GM12878 (cell line): Measurements from ENCODE around the gene BLOC1S6. TPM values are rescaled to one million over a fixed set of nuclear protein-coding genes. Genes with fewer than 3 reads are reported as not detected.

ENCODE experiments used
- ATAC-seq: fragments of 200-7000 bp; cut with Tn5 transposase; 3 replicates; pipeline ENCODE4 v1.9.1; 2020; ENCODE audit warnings: mild to moderate bottlenecking, moderate library complexity
- BruUV-seq: library from RNA; stranded (reverse); fragments of 400-500 nt; replicated peaks from 2 replicates; lab custom pipeline; 2021; lab: Mats Ljungman, UMichigan
- CTCF ChIA-PET: fragments of 300-600 bp; sonication (Branson Sonifier 250); formaldehyde crosslinking; extraction: SDS; loops from one replicate; lab custom pipeline; 2021; ENCODE audit warnings: inconsistent platforms; lab: Yijun Ruan, JAX
- POLR2A ChIA-PET: fragments of 350-600 bp; formaldehyde crosslinking; extraction: SDS; loops from one replicate; lab custom pipeline; 2021; ENCODE audit warnings: inconsistent platforms; lab: Charles Lee
- RAD21 ChIA-PET: fragments of 300-600 bp; sonication (Branson Sonifier 250); formaldehyde crosslinking; loops from one replicate; lab custom pipeline; 2023; ENCODE audit warnings: antibody characterized with exemption; ENCODE audit not compliant: unreplicated experiment; lab: Charles Lee
- SMC1A ChIA-PET: fragments of 300-600 bp; sonication (Branson Sonifier 250); formaldehyde crosslinking; loops from one replicate; lab custom pipeline; 2023; ENCODE audit not compliant: unreplicated experiment, uncharacterized antibody; lab: Charles Lee
- DNase-seq: peaks from one replicate; pipeline ENCODE4 v3.0.0-alpha.2; 2011; ENCODE audit warnings: low read depth, low spot score
- FAIRE-seq: peaks from 3 replicates; lab custom pipeline; 2011; peaks lifted over from hg19 to GRCh38; lab: Jason Lieb, UNC
- H2AFZ ChIP-seq: 2 replicates; pipeline ENCODE4 v1.6.0; 2011; ENCODE audit warnings: low read depth, low read length, control low read depth; ENCODE audit not compliant: control insufficient read depth
- H3K27ac ChIP-seq: 2 replicates; pipeline ENCODE4 v1.5.1; 2011; ENCODE audit warnings: control low read depth; ENCODE audit not compliant: control insufficient read depth, insufficient read depth
- H3K27me3 ChIP-seq, 2 experiments: replicated peaks in 1 of 2; 2 replicates each; pipeline versions ENCODE4 v1.6.0 to v1.6.1; 2011; ENCODE audit warnings: low read length in 1 of 2; ENCODE audit not compliant: control insufficient read depth in 2 of 2, insufficient read depth in 2 of 2
- H3K36me3 ChIP-seq, 2 experiments: 2 replicates each; pipeline ENCODE4 v1.5.1; 2011; ENCODE audit warnings: low read length in 1 of 2; ENCODE audit not compliant: control insufficient read depth in 2 of 2, insufficient read depth in 2 of 2
- H3K4me1 ChIP-seq: 2 replicates; pipeline ENCODE4 v1.6.1; 2011; ENCODE audit warnings: mild to moderate bottlenecking, low read length, moderate library complexity, mixed read lengths; ENCODE audit not compliant: control insufficient read depth, insufficient read depth
- H3K4me2 ChIP-seq: 2 replicates; pipeline ENCODE4 v1.6.0; 2011; ENCODE audit warnings: control low read depth; ENCODE audit not compliant: control insufficient read depth, insufficient read depth
- H3K4me3 ChIP-seq: fragments of 200-600 bp; sonication (generic); 2 replicates; pipeline ENCODE4 v1.5.1; 2016
- H3K79me2 ChIP-seq: 2 replicates; pipeline ENCODE4 v1.6.0; 2011; ENCODE audit warnings: low read length; ENCODE audit not compliant: control insufficient read depth, insufficient read depth
- H3K9ac ChIP-seq: 2 replicates; pipeline ENCODE4 v1.8.0; 2011; ENCODE audit warnings: low read length, control low read depth, mixed read lengths; ENCODE audit not compliant: control insufficient read depth, insufficient read depth
- H3K9me3 ChIP-seq: replicated peaks from 3 replicates; pipeline ENCODE4 v1.5.1; 2011; ENCODE audit warnings: mild to moderate bottlenecking, low read length; ENCODE audit not compliant: control insufficient read depth, insufficient read depth
- H4K20me1 ChIP-seq: 2 replicates; pipeline ENCODE4 v1.6.0; 2011; ENCODE audit not compliant: control insufficient read depth, insufficient read depth
- ASH2L ChIP-seq: fragments of 300-600, 200-600 bp; sonication (generic); IDR thresholded peaks from 2 replicates; pipeline ENCODE4 v1.6.1; 2017; ENCODE audit warnings: low read depth, mild to moderate bottlenecking, borderline replicate concordance
- ATF7 ChIP-seq: fragments of 450-650 bp; IDR thresholded peaks from 2 replicates; pipeline ENCODE4 v1.6.1; 2016; ENCODE audit warnings: low read depth, mild to moderate bottlenecking
- BRCA1 ChIP-seq: IDR thresholded peaks from 2 replicates; pipeline ENCODE4 v1.6.1; 2011; ENCODE audit warnings: low read depth, low read length, improper control_type of control experiment
- CBFB ChIP-seq: IDR thresholded peaks from 2 replicates; pipeline ENCODE4 v1.6.1; 2016; ENCODE audit warnings: antibody characterized with exemption, low read depth
- CHD2 ChIP-seq: IDR thresholded peaks from 2 replicates; pipeline ENCODE4 v1.6.1; 2011; ENCODE audit warnings: low read depth, low read length, improper control_type of control experiment, borderline replicate concordance
- DPF2 ChIP-seq: fragments of 450-650 bp; IDR thresholded peaks from 2 replicates; pipeline ENCODE4 v1.6.1; 2017; ENCODE audit warnings: mild to moderate bottlenecking
- MEF2B ChIP-seq: fragments of 450-650 bp; IDR thresholded peaks from 2 replicates; pipeline ENCODE4 v1.6.1; 2018; ENCODE audit warnings: mild to moderate bottlenecking, moderate library complexity; ENCODE audit not compliant: partially characterized antibody, poor library complexity, severe bottlenecking
- MTA3 ChIP-seq: IDR thresholded peaks from 2 replicates; pipeline ENCODE4 v1.6.1; 2012; ENCODE audit warnings: low read length, inconsistent platforms, borderline replicate concordance
- NFXL1 ChIP-seq: fragments of 450-650 bp; IDR thresholded peaks from 2 replicates; pipeline ENCODE4 v1.6.1; 2017; ENCODE audit warnings: antibody characterized with exemption, mild to moderate bottlenecking, borderline replicate concordance
- SIN3A ChIP-seq: IDR thresholded peaks from 2 replicates; pipeline ENCODE4 v1.6.1; 2012; ENCODE audit warnings: low read depth, low read length, improper control_type of control experiment
- SUPT20H ChIP-seq: IDR thresholded peaks from 2 replicates; pipeline ENCODE4 v1.6.1; 2011; ENCODE audit warnings: low read depth, mild to moderate bottlenecking, low read length, moderate library complexity, borderline replicate concordance; ENCODE audit not compliant: control insufficient read depth
- ZNF207 ChIP-seq: fragments of 450-650 bp; IDR thresholded peaks from 2 replicates; pipeline ENCODE4 v1.6.1; 2014; ENCODE audit warnings: antibody characterized with exemption, mild to moderate bottlenecking, borderline replicate concordance
- ZNF217 ChIP-seq: fragments of 450-650 bp; IDR thresholded peaks from 2 replicates; pipeline ENCODE4 v1.6.1; 2017; ENCODE audit warnings: antibody characterized with exemption, mild to moderate bottlenecking
- WGBS: methylation state at CpG from one replicate; pipeline ENCODE4 v1.1.6; 2016; ENCODE audit warnings: low lambda C conversion rate; ENCODE audit not compliant: insufficient replicate concordance, insufficient coverage; ENCODE audit errors: missing lambda C conversion rate; 5-methylcytosine and 5-hydroxymethylcytosine counted together
- in situ Hi-C: fragments of 300-500 bp; cut with MboI; formaldehyde crosslinking; loops from 9 replicates; pipeline ENCODE4 v1.14.3; 2018; ENCODE audit warnings: mixed read lengths
- intact Hi-C: fragments of 100-400 bp; cut with micrococcal nuclease; formaldehyde crosslinking; loops from one replicate; pipeline ENCODE4 v1.14.2; 2022; ENCODE audit not compliant: unreplicated experiment
- polyA plus RNA-seq, 11 experiments: library from polyadenylated mRNA; depleted of rRNA in 4 of 11; unstranded in 6 of 11; stranded (reverse) in 5 of 11; fragments of >200 nt; fragmentation: Nextera tagmentation in 4 of 11; fragmentation: Illumina TruSeq in 1 of 11; extraction: Ambion mirVana in 4 of 11; extraction: Trizol in 1 of 11; gene quantifications; 1 replicate in 1 of 11; 2 replicates in 10 of 11; pipeline versions ENCODE4 v1.2.1 to v1.2.3, GENCODE V29; 2011 to 2016; ENCODE audit warnings: inconsistent platforms in 2 of 11, missing spikeins in 2 of 11, low read depth in 1 of 11
- total RNA-seq, 4 experiments: library from RNA; depleted of rRNA in 3 of 4; stranded (reverse); fragments of >200 nt in 3 of 4; fragmentation: Illumina TruSeq in 1 of 4; extraction: Trizol in 1 of 4; gene quantifications; 2 replicates each; pipeline versions ENCODE4 v1.2.1 to v1.2.3, GENCODE V29; 2013 to 2021
- TF ChIP-seq, protein P1 (sequence below): fragments of 150-350 bp; IDR thresholded peaks from 2 replicates; pipeline ENCODE4 v1.6.1; 2016; ENCODE audit warnings: low read depth, low read length
- TF ChIP-seq, protein P2 (sequence below): IDR thresholded peaks from 2 replicates; pipeline ENCODE4 v1.6.1; 2011; ENCODE audit warnings: low read depth, low read length, improper control_type of control experiment, borderline replicate concordance
- TF ChIP-seq, protein P3 (sequence below): IDR thresholded peaks from 2 replicates; pipeline ENCODE4 v1.6.1; 2011; ENCODE audit warnings: borderline replicate concordance, low read depth, mild to moderate bottlenecking, moderate library complexity, low read length; ENCODE audit not compliant: insufficient read depth, poor library complexity, severe bottlenecking
- TF ChIP-seq, protein P4 (sequence below): fragments of 450-650 bp; IDR thresholded peaks from 2 replicates; pipeline ENCODE4 v1.6.1; 2017; ENCODE audit warnings: borderline replicate concordance

Gene BLOC1S6
- total and polyA plus RNA-seq, 10 of the 15 experiments (the other 5 are each of a cell fraction or from before 2014, with no cell fraction given) = 13.5 to 48.8 (median 32.7) TPM

DNA sequence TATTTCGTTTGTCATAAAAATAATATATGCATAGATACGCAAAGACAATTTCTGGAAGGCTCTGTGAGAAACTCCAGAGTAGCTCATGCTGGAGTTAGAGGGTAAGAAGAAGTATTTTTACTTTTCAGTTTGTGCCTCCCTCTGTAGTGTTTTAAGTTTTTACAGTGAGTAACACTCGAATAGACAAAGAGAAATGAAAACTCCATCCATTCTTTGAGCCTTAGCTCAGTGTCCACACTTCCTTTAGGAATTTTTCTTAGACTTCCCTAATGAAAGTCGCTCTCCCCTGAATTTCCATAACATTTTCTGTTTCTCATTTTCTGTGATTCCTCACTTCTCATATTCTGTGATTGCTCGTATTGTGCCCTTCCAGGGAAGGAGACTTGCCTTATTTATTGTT, 2.1 kb downstream of the BLOC1S6 start:
- no peak overlapping the region for H2AFZ ChIP-seq
- BruUV-seq = no TSS peak
- peaks cover 1 to 12% of the 10 kb centered on the region in 2 experiments; a peak in 2 of 4 replicates for H3K36me3 ChIP-seq
- ChIA-PET SMC1A (interaction anchor here (1.0 to 4.9 kb wide), 7 partner anchors 14 to 387 kb away, joined by 4 to 35 read pairs (median 7); no protein-coding TSS in a partner anchor), CTCF (interaction anchor here (0.9 to 6.1 kb wide), 9 partner anchors 8 to 187 kb away, joined by 3 to 79 read pairs (median 5); a partner anchor contains a TSS), POLR2A (interaction anchor here (1.0 to 1.4 kb wide), 3 partner anchors 14 to 68 kb away, joined by 3 to 5 read pairs (median 4); no protein-coding TSS in a partner anchor), RAD21 (interaction anchor here (1.0 to 4.0 kb wide), 2 partner anchors 24 to 187 kb away, joined by 3 to 22 read pairs; a partner anchor contains a TSS)
- no peaks in the 10 kb centered on the region for H4K20me1 ChIP-seq
- H3K27me3 ChIP-seq = no peaks in the 10 kb centered on the region
- no peaks in the 10 kb centered on the region for H3K9me3 ChIP-seq
- intact Hi-C loops (loop anchor here (5.0 kb wide), 1 partner anchor 67 kb away; the partner anchor contains the start of gene SLC30A4), in situ Hi-C loops (loop anchor here (10.0 kb wide), 1 partner anchor 394 kb away; no protein-coding TSS in a partner anchor)
- ATAC-seq = no peak
- FAIRE-seq = no peak
- peak overlapping the region; percentile 97 for H3K4me3 ChIP-seq
- H3K4me1 ChIP-seq = peaks cover 4% of the 10 kb centered on the region; the same call in 1 of the 2 replicates
- H3K4me2 ChIP-seq = peak overlapping the region; percentile 99
- 50% methylated on average over 5 of the region's 5 CpGs for WGBS
- H3K9ac ChIP-seq = no peak overlapping the region
- H3K79me2 ChIP-seq = peaks cover 63% of the 10 kb centered on the region
- H3K27ac ChIP-seq = no peak overlapping the region
- DNase-seq = no peak
- TF ChIP-seq BRCA1 = no peak
- TF ChIP-seq SIN3A = no peak
- no peak for TF ChIP-seq ZNF207
- TF ChIP-seq MEF2B = no peak
- no peak for TF ChIP-seq NFXL1
- no peak for TF ChIP-seq CHD2
- TF ChIP-seq, protein P1, sequence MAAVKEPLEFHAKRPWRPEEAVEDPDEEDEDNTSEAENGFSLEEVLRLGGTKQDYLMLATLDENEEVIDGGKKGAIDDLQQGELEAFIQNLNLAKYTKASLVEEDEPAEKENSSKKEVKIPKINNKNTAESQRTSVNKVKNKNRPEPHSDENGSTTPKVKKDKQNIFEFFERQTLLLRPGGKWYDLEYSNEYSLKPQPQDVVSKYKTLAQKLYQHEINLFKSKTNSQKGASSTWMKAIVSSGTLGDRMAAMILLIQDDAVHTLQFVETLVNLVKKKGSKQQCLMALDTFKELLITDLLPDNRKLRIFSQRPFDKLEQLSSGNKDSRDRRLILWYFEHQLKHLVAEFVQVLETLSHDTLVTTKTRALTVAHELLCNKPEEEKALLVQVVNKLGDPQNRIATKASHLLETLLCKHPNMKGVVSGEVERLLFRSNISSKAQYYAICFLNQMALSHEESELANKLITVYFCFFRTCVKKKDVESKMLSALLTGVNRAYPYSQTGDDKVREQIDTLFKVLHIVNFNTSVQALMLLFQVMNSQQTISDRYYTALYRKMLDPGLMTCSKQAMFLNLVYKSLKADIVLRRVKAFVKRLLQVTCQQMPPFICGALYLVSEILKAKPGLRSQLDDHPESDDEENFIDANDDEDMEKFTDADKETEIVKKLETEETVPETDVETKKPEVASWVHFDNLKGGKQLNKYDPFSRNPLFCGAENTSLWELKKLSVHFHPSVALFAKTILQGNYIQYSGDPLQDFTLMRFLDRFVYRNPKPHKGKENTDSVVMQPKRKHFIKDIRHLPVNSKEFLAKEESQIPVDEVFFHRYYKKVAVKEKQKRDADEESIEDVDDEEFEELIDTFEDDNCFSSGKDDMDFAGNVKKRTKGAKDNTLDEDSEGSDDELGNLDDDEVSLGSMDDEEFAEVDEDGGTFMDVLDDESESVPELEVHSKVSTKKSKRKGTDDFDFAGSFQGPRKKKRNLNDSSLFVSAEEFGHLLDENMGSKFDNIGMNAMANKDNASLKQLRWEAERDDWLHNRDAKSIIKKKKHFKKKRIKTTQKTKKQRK = no peak
- no peak for TF ChIP-seq CBFB
- no peak for TF ChIP-seq ZNF217
- no peak for TF ChIP-seq DPF2
- TF ChIP-seq, protein P2, sequence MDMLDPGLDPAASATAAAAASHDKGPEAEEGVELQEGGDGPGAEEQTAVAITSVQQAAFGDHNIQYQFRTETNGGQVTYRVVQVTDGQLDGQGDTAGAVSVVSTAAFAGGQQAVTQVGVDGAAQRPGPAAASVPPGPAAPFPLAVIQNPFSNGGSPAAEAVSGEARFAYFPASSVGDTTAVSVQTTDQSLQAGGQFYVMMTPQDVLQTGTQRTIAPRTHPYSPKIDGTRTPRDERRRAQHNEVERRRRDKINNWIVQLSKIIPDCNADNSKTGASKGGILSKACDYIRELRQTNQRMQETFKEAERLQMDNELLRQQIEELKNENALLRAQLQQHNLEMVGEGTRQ = no peak
- no peak for TF ChIP-seq ATF7
- TF ChIP-seq ASH2L = no peak
- no peak for TF ChIP-seq MTA3
- TF ChIP-seq, protein P3, sequence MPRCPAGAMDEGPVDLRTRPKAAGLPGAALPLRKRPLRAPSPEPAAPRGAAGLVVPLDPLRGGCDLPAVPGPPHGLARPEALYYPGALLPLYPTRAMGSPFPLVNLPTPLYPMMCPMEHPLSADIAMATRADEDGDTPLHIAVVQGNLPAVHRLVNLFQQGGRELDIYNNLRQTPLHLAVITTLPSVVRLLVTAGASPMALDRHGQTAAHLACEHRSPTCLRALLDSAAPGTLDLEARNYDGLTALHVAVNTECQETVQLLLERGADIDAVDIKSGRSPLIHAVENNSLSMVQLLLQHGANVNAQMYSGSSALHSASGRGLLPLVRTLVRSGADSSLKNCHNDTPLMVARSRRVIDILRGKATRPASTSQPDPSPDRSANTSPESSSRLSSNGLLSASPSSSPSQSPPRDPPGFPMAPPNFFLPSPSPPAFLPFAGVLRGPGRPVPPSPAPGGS = no peak
- TF ChIP-seq, protein P4, sequence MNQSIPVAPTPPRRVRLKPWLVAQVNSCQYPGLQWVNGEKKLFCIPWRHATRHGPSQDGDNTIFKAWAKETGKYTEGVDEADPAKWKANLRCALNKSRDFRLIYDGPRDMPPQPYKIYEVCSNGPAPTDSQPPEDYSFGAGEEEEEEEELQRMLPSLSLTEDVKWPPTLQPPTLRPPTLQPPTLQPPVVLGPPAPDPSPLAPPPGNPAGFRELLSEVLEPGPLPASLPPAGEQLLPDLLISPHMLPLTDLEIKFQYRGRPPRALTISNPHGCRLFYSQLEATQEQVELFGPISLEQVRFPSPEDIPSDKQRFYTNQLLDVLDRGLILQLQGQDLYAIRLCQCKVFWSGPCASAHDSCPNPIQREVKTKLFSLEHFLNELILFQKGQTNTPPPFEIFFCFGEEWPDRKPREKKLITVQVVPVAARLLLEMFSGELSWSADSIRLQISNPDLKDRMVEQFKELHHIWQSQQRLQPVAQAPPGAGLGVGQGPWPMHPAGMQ = no peak
- TF ChIP-seq SUPT20H = no peak
